Measurements from ENCODE around the gene STX8.

- TF ChIP-seq FOXP2 (optimal IDR thresholded peaks at IDR 0.05; ENCODE audit: borderline replicate concordance, extremely low read depth, extremely low read length, insufficient read depth) = no peak
- no peak for TF ChIP-seq POLR2AphosphoS5 (IDR thresholded peaks at IDR 0.05; ENCODE audit: low read depth, low read length)
- TF ChIP-seq REST (IDR thresholded peaks at IDR 0.05; ENCODE audit: insufficient read depth in 1 of 2, low read depth in 2 of 2, low read length in 2 of 2) = no peak
- no peak for TF ChIP-seq SIN3A (IDR thresholded peaks at IDR 0.05; ENCODE audit: borderline replicate concordance, insufficient read depth, low read length)
- no peak for TF ChIP-seq TAF1 (IDR thresholded peaks at IDR 0.05; ENCODE audit: borderline replicate concordance, insufficient read depth, low read length)
Observed at GRCh38 chr17:9512323-9513168, 63.1 kb downstream of the STX8 start.
